ENCODE results near the gene E2F8.

The E2F8 gene

DNA sequence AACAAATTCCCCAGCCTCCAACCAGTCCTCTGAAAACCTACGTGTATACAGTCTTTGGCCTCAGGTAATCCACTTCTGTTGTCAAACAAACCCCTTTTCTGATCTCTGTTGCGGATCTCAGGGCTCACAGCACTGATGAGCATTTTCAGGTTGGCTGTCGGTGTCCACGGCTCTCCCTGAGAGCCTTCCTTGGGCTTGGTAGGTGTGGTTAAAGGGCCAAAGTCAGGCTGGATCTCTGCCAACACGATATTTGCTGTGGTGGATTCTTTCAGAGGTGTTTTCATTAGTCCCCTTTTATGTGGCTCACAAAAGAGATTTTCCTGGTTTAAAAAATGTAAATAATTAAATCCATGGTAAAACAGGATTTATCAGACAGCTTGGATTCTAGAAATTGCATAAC lies 2.9 kb downstream of the E2F8 start:
- TF ChIP-seq EZH2 (IDR thresholded peaks at IDR 0.05): no peak
- no peak for TF ChIP-seq POLR2AphosphoS5 (IDR thresholded peaks at IDR 0.05; ENCODE audit: borderline replicate concordance, low read depth, low read length)
- TF ChIP-seq FOXP2 (optimal IDR thresholded peaks at IDR 0.05; ENCODE audit: control extremely low read depth, extremely low read length, insufficient read depth): no peak
- Histone ChIP-seq H3K9ac (ENCODE audit: insufficient read length) (no peak overlapping the region), H3K36me3 (ENCODE audit: insufficient read depth, low read length) (peaks cover 30% of the 10 kb centered on the region), H3K4me3 (no peak overlapping the region), H3K9me3 (ENCODE audit: low read depth, low read length) (no peaks in the 10 kb centered on the region), H3K27ac (no peak overlapping the region)
- DNase-seq (ENCODE audit: low read depth, low spot score): no peak

DNA sequence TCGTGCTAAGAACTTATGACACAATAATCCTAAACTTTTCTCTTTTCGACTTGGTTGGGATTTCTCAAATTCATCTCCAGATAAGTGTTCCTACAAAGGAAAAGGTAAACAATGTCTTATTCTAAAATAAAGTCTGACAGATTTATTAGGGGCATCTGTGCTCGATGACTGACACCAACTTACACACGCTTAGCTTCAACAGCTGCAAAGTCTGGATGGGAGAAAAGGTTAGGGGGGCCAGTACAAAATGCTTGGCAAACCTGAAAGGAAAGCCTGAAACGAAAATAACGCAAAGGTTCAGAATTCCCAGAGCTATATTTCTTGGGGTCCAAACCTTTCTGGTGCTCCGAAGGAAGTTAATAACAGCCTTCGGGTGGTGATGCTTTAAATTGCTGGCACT lies 3.4 kb downstream of the E2F8 start:
- DNase-seq (ENCODE audit: low read depth, low spot score): no peak
- Histone ChIP-seq H3K36me3 (ENCODE audit: insufficient read depth, low read length) (peaks cover 30% of the 10 kb centered on the region), H3K4me3 (no peak overlapping the region), H3K9ac (ENCODE audit: insufficient read length) (no peak overlapping the region), H3K27ac (no peak overlapping the region), H3K9me3 (ENCODE audit: low read depth, low read length) (no peaks in the 10 kb centered on the region)
- TF ChIP-seq POLR2AphosphoS5 (IDR thresholded peaks at IDR 0.05; ENCODE audit: borderline replicate concordance, low read depth, low read length): no peak
- no peak for TF ChIP-seq FOXP2 (optimal IDR thresholded peaks at IDR 0.05; ENCODE audit: control extremely low read depth, extremely low read length, insufficient read depth)
- no peak for TF ChIP-seq EZH2 (IDR thresholded peaks at IDR 0.05)

DNA sequence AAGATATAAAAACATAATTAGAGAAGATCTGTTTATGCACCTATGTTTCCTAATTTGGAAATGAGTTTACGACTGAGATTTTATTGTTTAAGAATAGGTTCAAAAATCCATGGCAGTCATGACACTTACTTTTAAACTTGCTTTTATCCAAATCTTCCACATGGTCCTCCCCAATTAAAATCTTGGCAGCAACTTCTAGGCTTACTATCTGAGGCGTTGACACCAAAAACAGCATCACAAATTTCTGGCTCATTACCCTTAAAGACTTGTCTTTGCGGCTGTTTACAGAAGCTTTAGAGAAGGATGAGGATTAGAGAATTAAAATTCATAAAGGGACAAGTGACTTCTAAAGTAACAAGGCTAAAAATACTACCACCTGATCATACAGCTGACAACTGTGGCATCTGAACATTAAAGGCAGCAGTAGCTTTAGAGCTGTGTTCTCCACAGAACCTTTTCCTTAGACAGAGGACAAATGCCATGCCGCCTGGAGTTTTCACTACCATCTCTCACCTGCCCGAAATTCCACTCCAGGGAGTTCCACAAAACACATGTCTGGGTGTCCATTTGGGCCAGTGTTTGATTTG lies 6.4 kb downstream of the E2F8 start:
- no peak overlapping the region for H3K27ac ChIP-seq
- H3K9me3 ChIP-seq (ENCODE audit: low read depth, low read length): no peaks in the 10 kb centered on the region
- H3K4me3 ChIP-seq: no peak overlapping the region
- no peak for TF ChIP-seq EZH2 (IDR thresholded peaks at IDR 0.05)
- TF ChIP-seq POLR2AphosphoS5 (IDR thresholded peaks at IDR 0.05; ENCODE audit: borderline replicate concordance, low read depth, low read length): no peak
- no peak for TF ChIP-seq FOXP2 (optimal IDR thresholded peaks at IDR 0.05; ENCODE audit: control extremely low read depth, extremely low read length, insufficient read depth)
- H3K9ac ChIP-seq (ENCODE audit: insufficient read length): no peak overlapping the region
- no peak for DNase-seq (ENCODE audit: low read depth, low spot score)
- peaks cover 43% of the 10 kb centered on the region for H3K36me3 ChIP-seq (ENCODE audit: insufficient read depth, low read length)

DNA sequence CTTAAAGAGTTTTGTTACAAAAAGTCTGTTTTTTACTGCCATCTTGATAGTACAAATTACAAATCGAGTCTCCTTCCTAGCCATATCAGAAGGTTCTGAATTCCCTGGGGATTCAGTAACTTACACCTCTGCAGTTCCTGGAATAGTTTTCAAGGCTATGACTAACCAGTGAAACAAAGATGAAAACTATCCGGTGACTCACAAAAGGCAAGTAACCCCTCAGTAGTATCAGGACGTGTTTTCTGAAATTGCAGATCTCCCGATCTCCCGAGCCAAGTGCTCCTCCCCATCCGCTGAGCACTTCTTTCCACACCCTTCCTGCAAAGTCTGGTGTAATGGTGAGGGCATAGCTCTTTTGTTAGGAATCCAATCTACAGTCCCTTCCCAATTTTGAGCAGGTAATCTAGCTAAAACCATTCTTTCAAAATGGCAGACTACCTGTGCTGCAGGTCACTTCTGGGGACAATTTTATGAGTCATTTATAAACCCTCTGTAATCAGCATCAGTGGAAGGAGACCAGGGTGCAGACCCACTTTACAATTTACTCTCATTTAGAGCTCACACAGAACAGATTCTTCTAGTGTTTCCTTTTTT lies 7.7 kb downstream of the E2F8 start:
- Histone ChIP-seq H3K36me3 (ENCODE audit: insufficient read depth, low read length) (peaks cover 43% of the 10 kb centered on the region), H3K27ac (no peak overlapping the region), H3K9ac (ENCODE audit: insufficient read length) (no peak overlapping the region), H3K4me3 (no peak overlapping the region), H3K9me3 (ENCODE audit: low read depth, low read length) (no peaks in the 10 kb centered on the region)
- TF ChIP-seq EZH2 (IDR thresholded peaks at IDR 0.05): no peak
- no peak for TF ChIP-seq POLR2AphosphoS5 (IDR thresholded peaks at IDR 0.05; ENCODE audit: borderline replicate concordance, low read depth, low read length)
- no peak for TF ChIP-seq FOXP2 (optimal IDR thresholded peaks at IDR 0.05; ENCODE audit: control extremely low read depth, extremely low read length, insufficient read depth)
- no peak for DNase-seq (ENCODE audit: low read depth, low spot score)

DNA sequence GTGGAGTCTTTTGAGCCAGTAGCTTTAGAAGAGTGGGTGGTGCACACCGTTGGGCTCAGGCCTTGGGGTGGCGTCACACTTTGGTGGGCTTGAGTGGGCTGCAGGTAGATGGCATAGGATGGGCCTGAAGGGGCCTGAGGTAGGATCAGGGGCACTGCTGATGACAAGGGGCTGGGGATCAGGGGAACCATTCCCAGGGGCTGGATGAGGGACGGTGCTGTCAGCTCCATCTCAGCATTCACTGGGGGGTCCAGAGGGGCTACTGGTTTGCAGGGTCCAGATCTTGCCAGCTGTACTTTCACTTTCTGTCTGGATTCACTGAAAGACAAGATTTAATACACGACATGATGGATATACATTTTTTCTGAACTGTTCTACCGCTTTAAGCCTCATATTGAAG lies 11.1 kb downstream of the E2F8 start:
- H3K27ac ChIP-seq: no peak overlapping the region

DNA sequence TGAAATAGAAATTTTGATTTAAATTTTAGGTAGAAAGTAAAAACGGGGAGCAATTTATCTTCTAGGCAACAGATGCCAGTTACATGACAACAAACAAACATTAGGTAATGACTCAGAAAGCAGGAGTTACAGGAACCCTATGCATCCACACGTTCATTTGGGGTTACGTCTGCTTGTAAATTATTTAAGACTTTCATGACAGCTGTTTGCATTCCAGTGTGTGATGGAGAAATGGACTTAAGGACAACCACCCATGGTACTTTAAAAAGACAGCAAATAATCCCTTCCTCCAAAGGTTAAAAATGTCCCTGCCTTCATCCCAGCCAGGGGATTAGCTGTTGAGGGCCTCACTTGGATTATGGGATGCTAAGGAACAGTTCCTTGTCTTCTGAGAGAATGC lies 11.8 kb downstream of the E2F8 start:
- Histone ChIP-seq H3K27ac (no peak overlapping the region), H3K9me3 (ENCODE audit: low read depth, low read length) (no peaks in the 10 kb centered on the region), H3K4me3 (no peak overlapping the region), H3K9ac (ENCODE audit: insufficient read length) (no peak overlapping the region), H3K36me3 (ENCODE audit: insufficient read depth, low read length) (peaks cover 30% of the 10 kb centered on the region; the same call in 1 of the 2 replicates)
- TF ChIP-seq EZH2 (IDR thresholded peaks at IDR 0.05) (no peak), FOXP2 (optimal IDR thresholded peaks at IDR 0.05; ENCODE audit: control extremely low read depth, extremely low read length, insufficient read depth) (no peak), POLR2AphosphoS5 (IDR thresholded peaks at IDR 0.05; ENCODE audit: borderline replicate concordance, low read depth, low read length) (no peak)
- DNase-seq (ENCODE audit: low read depth, low spot score): no peak

More for the DNA sequence above, 11.1 kb downstream of the E2F8 start:
- H3K36me3 ChIP-seq (ENCODE audit: insufficient read depth, low read length): peaks cover 29% of the 10 kb centered on the region
- TF ChIP-seq FOXP2 (optimal IDR thresholded peaks at IDR 0.05; ENCODE audit: control extremely low read depth, extremely low read length, insufficient read depth) (no peak), POLR2AphosphoS5 (IDR thresholded peaks at IDR 0.05; ENCODE audit: borderline replicate concordance, low read depth, low read length) (no peak), EZH2 (IDR thresholded peaks at IDR 0.05) (no peak)
- no peak overlapping the region for H3K4me3 ChIP-seq
- no peak for DNase-seq (ENCODE audit: low read depth, low spot score)
- no peak overlapping the region for H3K9ac ChIP-seq (ENCODE audit: insufficient read length)
- no peaks in the 10 kb centered on the region for H3K9me3 ChIP-seq (ENCODE audit: low read depth, low read length)

DNA sequence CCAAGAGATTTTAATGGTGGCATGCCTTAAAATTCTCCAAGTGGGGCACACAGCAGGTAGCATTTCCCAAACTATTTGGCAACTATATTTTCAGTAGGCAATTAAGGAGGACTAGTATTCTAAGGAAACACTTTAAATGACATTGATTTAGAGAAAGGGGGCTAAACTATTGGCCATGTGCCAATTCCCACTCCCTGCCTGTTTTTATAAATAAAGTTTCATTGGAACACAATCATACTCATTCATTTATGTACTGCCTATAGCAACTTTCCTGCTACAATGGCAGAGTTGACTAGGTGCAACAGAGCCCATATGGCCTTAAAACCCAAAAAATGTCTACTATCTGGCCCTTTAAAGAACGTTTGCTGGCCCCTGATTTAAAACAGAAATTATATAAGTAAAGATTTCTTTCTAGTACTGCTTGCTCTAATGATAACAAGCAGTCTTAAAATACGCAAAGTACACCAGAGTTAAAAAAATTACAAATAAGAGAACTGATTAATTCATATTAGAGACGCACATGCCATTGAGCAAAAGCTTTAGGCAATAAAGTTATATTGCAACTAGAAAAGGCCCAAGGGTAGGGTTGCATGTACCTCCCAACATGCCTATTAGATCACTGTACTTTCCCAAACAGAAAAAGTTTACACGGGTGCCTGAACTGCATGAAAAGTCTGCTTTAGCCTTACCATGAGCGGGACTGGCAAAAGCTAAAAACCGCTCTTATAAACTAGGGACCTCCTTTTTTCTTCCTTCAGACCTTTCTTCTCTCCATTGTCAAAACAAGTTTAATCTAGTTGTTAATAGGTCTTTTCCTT lies 14.2 kb downstream of the E2F8 start:
- H3K4me3 ChIP-seq: no peak overlapping the region
- H3K27ac ChIP-seq: no peak overlapping the region
- H3K9ac ChIP-seq (ENCODE audit: insufficient read length): no peak overlapping the region
- TF ChIP-seq FOXP2 (optimal IDR thresholded peaks at IDR 0.05; ENCODE audit: control extremely low read depth, extremely low read length, insufficient read depth): no peak
- TF ChIP-seq POLR2AphosphoS5 (IDR thresholded peaks at IDR 0.05; ENCODE audit: borderline replicate concordance, low read depth, low read length): no peak
- no peak for TF ChIP-seq EZH2 (IDR thresholded peaks at IDR 0.05)
- peak; percentile 20 for DNase-seq (ENCODE audit: low read depth, low spot score)
- H3K9me3 ChIP-seq (ENCODE audit: low read depth, low read length): no peaks in the 10 kb centered on the region
- H3K36me3 ChIP-seq (ENCODE audit: insufficient read depth, low read length): peaks cover 29% of the 10 kb centered on the region; the same call in 1 of the 2 replicates

DNA sequence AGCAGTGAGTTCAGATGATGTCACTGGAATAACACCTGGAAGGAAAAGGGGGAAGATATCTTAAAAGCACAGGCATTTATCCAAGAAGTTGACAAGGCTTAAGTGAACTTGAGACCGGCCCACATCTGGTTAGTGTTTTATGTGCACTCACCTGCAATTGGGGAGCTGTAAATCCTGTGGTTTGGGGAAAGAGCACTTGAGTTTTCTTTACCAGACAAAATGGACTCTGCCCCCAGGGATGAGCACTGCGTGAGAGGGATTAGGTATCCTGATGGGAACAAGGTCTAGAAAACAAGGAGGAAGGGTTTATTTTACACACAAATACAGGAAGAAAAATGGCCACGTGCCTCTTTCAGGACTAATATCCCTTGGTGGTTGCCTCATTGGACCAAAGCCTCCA lies 15.2 kb downstream of the E2F8 start:
- Histone ChIP-seq H3K36me3 (ENCODE audit: insufficient read depth, low read length) (peaks cover 25% of the 10 kb centered on the region; the same call in 1 of the 2 replicates), H3K9me3 (ENCODE audit: low read depth, low read length) (no peaks in the 10 kb centered on the region), H3K27ac (no peak overlapping the region), H3K9ac (ENCODE audit: insufficient read length) (no peak overlapping the region), H3K4me3 (no peak overlapping the region)
- no peak for DNase-seq (ENCODE audit: low read depth, low spot score)
- TF ChIP-seq POLR2AphosphoS5 (IDR thresholded peaks at IDR 0.05; ENCODE audit: borderline replicate concordance, low read depth, low read length) (no peak), EZH2 (IDR thresholded peaks at IDR 0.05) (no peak), FOXP2 (optimal IDR thresholded peaks at IDR 0.05; ENCODE audit: control extremely low read depth, extremely low read length, insufficient read depth) (no peak)
